ENCODE measurements around the gene ICAM5. TPM values are rescaled to one million over a fixed set of nuclear protein-coding genes. Genes with fewer than 3 reads are reported as not detected.

The ICAM5 gene
- total RNA-seq, 1 experiment from 2014 or later: 1.9 TPM

- DNase-seq (ENCODE audit: extremely low read depth, low read depth): no peak
Observed at GRCh38 chr19:10291554-10292205, 1.9 kb downstream of the ICAM5 start.

DNA sequence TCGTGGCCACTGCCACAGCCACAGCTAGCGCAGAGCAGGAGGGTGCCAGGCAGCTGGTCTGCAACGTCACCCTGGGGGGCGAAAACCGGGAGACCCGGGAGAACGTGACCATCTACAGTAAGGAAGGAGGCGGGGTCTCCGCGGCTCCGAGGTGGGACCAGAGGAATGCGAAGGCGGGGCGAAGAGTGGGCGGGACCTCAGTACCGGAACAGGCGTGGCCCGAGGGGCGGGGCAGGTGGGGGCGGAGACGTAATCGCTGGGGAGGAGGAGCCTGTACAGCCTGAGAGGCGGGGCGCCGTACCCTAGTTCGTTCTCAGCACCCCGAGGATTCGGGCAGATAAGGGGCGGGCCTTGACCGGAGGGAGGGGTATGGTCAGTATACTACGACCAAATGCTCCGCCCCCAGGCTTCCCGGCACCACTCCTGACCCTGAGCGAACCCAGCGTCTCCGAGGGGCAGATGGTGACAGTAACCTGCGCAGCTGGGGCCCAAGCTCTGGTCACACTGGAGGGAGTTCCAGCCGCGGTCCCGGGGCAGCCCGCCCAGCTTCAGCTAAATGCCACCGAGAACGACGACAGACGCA lies 2.5 kb downstream of the ICAM5 start:
- DNase-seq (ENCODE audit: extremely low read depth, low read depth): no peak

GRCh38 chr19:10292789-10293636 lies 3.3 kb downstream of the ICAM5 start:
- DNase-seq (ENCODE audit: extremely low read depth, low read depth): no peak

DNA sequence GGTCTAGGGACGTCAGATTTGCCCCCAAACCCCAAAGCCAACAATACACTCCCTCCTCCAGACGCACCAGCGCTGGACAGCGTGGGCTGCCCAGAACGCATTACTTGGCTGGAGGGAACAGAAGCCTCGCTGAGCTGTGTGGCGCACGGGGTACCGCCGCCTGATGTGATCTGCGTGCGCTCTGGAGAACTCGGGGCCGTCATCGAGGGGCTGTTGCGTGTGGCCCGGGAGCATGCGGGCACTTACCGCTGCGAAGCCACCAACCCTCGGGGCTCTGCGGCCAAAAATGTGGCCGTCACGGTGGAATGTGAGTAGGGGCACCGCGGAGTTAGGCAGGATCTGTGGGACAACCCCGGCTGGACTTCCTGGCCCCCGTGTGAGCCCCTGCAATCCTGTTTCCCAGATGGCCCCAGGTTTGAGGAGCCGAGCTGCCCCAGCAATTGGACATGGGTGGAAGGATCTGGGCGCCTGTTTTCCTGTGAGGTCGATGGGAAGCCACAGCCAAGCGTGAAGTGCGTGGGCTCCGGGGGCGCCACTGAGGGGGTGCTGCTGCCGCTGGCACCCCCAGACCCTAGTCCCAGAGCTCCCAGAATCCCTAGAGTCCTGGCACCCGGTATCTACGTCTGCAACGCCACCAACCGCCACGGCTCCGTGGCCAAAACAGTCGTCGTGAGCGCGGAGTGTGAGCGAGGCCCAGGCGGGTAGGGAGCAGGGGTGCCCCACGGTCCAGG lies 4.0 kb downstream of the ICAM5 start:
- DNase-seq (ENCODE audit: extremely low read depth, low read depth): no peak

GRCh38 chr19:10294368-10294697 lies 4.6 kb downstream of the ICAM5 start:
- no peak for DNase-seq (ENCODE audit: extremely low read depth, low read depth)

DNA sequence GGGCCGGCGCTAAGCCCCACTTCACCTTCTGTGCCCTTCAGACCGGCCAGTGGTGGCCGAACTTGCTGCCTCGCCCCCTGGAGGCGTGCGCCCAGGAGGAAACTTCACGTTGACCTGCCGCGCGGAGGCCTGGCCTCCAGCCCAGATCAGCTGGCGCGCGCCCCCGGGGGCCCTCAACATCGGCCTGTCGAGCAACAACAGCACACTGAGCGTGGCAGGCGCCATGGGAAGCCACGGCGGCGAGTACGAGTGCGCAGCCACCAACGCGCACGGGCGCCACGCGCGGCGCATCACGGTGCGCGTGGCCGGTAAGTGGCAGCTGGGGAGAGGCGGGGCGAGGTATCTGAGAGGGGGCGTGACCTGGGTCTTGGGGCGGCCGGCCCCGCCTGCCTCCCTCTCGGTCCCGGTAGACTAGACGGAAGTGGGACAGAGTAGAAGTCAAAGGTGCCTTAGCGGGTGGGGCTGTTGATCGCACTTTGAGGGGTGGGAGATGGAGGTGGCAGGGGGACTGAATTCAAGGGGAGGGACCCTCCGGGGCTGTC lies 5.6 kb downstream of the ICAM5 start:
- no peak for DNase-seq (ENCODE audit: extremely low read depth, low read depth)

DNA sequence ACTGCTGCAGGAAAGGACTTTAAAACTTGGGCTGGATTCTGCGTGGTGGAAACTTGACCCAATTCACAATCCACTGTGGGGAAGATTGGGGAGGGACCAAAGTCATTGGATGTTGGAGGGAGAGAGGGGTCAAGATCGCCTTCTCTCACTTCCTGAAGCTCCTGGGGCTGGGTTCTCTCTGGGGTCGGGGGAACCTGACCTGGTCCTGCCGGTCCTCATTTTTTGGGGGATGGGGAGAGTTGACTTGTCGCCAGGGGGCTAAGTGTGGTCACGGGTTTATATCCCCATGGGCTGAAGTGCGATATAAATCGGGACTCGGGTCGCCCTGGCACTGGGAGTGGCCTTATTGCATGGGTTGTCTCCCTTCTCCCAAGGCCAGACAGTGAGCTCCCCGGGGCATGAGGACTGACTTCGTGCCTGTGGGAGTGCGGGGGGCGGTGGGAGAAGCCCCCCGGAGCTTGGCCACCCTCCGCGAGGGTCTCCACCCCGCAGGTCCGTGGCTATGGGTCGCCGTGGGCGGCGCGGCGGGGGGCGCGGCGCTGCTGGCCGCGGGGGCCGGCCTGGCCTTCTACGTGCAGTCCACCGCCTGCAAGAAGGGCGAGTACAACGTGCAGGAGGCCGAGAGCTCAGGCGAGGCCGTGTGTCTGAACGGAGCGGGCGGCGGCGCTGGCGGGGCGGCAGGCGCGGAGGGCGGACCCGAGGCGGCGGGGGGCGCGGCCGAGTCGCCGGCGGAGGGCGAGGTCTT lies 6.3 kb downstream of the ICAM5 start:
- DNase-seq (ENCODE audit: extremely low read depth, low read depth): no peak

GRCh38 chr19:10299545-10300458 lies 10.1 kb downstream of the ICAM5 start:
- no peak for DNase-seq (ENCODE audit: extremely low read depth, low read depth)

- no peak for DNase-seq (ENCODE audit: extremely low read depth, low read depth)
Observed at GRCh38 chr19:10305139-10305806, 15.5 kb downstream of the ICAM5 start.

- DNase-seq (ENCODE audit: extremely low read depth, low read depth): no peak
Observed at GRCh38 chr19:10306327-10306726, 16.6 kb downstream of the ICAM5 start.

- no peak for DNase-seq (ENCODE audit: extremely low read depth, low read depth)
Observed at GRCh38 chr19:10309423-10309822, 19.7 kb downstream of the ICAM5 start, which contains the start of gene ZGLP1. ZGLP1 (minus strand) TSS chr19:10309815.

DNA sequence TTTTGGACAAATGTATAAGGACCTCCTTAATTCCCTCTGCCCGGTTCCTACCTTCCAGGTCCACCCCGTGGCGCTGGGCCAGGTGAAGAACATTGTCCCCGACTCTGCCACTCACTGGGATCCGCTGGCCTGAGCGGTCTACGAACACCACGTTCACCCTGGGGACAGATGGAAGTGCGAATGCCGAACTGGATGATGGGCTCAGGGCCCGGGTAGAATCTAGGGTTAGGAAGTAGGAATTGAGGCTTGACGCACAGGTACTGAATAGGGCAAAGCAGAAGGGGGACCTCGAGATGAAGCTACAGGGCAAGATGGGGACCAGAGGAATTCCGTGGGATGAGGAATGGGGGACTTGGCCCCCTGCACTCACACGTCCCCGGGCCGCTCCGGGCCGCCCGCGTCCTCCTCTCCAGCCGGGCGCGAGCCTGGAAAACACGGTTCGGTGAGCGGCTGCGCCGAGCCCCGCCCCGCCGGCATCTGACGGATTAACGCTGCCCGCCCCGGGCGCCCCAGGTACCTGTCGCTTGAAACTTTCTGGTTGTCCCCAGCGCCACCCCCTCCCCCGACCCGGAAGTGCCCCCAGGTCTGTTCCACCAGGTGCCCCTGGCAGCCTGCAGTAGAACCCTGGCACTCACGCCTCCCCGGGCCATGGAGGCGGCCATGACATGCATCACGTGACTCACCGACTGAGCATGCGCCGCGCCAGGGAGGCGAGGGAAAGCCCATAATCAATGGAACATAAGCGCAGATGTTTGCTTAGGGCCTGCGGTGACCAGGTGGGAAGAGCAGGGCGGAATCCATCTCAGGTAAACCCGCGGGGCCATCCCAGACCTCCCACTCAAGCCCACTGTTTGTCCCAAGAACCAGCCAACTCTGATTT lies 25.8 kb downstream of the ICAM5 start, which contains the start of gene FDX2:
Gene FDX2 (minus strand): TSS at position 681 of the 880 bp plus-strand sequence. CDS start 19 bp downstream, at position 662.
- peak; percentile 64 for DNase-seq (ENCODE audit: extremely low read depth, low read depth)

- DNase-seq (ENCODE audit: extremely low read depth, low read depth): no peak
Observed at GRCh38 chr19:10316229-10317044, 26.7 kb downstream of the ICAM5 start.

- DNase-seq (ENCODE audit: extremely low read depth, low read depth): no peak
Observed at GRCh38 chr19:10317045-10317856, 27.5 kb downstream of the ICAM5 start.

DNA sequence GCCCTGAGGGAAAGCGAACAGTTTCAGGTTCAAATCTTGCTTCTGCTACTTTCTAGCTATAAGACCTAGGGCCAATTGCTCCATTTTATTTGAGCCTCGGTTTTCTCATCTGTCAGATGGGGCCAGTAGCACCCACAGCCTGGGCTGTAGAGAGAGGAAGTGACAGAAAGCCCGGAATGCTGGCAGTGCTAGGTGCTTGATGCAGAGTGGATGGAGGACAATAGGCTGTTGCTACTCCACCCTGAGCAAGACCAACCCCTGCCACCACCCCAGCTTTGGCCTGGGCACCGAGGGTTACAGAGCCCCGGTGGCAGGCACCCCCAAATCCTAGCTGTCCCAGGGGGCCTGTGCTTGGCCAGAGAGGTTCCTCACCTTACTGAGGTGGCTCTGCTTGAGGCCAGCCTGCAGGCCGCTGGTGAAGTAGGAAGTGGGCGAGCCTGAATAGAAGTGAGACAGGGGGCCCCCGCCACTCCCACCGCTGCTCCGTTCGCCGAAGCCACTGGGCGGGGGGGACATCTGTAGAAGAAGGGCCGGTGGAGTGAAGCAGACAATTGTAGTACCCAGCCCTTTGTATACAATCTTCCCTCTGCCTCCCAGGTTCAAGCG lies 28.2 kb downstream of the ICAM5 start:
- no peak for DNase-seq (ENCODE audit: extremely low read depth, low read depth)

Measured in NCI-H460 (cell line).